Testis (tissue), 2 donors: ENCODE measurements around the gene VSTM2B.

Source experiments
- POLR2A ChIP-seq: fragments of 450-650 bp; IDR thresholded peaks from one replicate; pipeline ENCODE4 v1.6.1; 2017; ENCODE audit warnings: antibody characterized with exemption, mild to moderate bottlenecking, moderate library complexity
- TF ChIP-seq, protein P1 (sequence below), 3 experiments: fragments of 450-650 bp in 2 of 3; fragments of 200-600 bp in 1 of 3; sonication (generic) in 1 of 3; IDR thresholded peaks; one replicate each; pipeline ENCODE4 v1.5.1; 2016 to 2019; ENCODE audit warnings: antibody characterized with exemption in 3 of 3, mild to moderate bottlenecking in 2 of 3, moderate library complexity in 1 of 3

DNA sequence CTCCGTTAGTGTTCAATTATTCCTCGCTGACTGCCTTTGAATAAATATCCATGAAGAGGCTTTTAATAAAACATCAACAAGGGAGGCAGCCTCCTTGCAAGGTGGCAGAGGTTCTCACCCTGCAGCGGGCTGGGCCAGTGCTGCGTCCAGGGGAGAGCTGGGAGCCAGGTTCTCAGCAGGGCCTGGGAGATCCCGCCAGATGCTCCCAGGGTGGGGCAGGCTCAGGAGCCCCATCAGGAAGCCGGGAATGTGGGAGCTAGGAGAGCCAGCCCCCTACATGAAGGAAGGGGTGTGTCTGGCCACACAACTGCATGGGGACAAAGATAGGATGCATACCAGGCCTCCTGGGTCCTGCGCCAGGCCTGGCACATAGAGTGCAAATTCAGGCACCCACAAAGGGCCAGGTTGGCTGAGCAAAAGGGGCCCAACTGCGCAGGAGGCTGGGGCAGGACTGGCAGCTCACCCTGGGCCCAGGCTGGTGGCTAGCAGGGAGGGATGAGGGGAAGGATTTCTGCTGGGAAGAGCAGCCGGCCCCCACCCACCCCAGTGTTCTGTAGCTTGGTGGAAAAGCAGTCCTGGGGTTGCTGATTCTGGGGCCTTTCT, 22.8 kb downstream of the VSTM2B start:
- TF ChIP-seq, protein P1, sequence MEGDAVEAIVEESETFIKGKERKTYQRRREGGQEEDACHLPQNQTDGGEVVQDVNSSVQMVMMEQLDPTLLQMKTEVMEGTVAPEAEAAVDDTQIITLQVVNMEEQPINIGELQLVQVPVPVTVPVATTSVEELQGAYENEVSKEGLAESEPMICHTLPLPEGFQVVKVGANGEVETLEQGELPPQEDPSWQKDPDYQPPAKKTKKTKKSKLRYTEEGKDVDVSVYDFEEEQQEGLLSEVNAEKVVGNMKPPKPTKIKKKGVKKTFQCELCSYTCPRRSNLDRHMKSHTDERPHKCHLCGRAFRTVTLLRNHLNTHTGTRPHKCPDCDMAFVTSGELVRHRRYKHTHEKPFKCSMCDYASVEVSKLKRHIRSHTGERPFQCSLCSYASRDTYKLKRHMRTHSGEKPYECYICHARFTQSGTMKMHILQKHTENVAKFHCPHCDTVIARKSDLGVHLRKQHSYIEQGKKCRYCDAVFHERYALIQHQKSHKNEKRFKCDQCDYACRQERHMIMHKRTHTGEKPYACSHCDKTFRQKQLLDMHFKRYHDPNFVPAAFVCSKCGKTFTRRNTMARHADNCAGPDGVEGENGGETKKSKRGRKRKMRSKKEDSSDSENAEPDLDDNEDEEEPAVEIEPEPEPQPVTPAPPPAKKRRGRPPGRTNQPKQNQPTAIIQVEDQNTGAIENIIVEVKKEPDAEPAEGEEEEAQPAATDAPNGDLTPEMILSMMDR (IDR thresholded peaks at IDR 0.05), result no peak
- no peak for TF ChIP-seq POLR2A
